ENCODE measurements around the gene ZBTB6.

DNA sequence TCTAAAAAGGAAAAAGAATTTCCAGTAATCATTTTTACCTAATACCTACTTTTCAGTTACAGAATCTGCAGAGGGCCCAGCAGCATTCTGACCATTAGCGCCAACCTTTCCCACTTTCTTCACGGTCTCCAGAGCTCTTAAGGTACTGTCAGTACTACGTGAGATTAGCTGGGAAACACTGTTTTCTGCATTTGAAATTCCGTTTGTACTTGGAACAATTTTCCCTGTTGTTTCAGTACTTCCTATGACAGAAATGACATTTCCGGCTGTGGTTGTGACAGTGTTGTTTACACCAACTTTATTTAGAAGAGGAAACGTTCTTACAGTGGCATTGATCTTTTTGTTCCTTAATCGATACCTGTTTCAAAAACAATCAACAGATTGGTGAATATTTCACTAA lies 47.8 kb downstream of the ZBTB6 start:
- TF ChIP-seq, protein P1, sequence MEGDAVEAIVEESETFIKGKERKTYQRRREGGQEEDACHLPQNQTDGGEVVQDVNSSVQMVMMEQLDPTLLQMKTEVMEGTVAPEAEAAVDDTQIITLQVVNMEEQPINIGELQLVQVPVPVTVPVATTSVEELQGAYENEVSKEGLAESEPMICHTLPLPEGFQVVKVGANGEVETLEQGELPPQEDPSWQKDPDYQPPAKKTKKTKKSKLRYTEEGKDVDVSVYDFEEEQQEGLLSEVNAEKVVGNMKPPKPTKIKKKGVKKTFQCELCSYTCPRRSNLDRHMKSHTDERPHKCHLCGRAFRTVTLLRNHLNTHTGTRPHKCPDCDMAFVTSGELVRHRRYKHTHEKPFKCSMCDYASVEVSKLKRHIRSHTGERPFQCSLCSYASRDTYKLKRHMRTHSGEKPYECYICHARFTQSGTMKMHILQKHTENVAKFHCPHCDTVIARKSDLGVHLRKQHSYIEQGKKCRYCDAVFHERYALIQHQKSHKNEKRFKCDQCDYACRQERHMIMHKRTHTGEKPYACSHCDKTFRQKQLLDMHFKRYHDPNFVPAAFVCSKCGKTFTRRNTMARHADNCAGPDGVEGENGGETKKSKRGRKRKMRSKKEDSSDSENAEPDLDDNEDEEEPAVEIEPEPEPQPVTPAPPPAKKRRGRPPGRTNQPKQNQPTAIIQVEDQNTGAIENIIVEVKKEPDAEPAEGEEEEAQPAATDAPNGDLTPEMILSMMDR (conservative IDR thresholded peaks at IDR 0.05; ENCODE audit: low read depth, low read length), result no peak
- TF ChIP-seq EZH2 (IDR thresholded peaks at IDR 0.05; ENCODE audit: low read length, unreplicated experiment) (no peak), EZH2phosphoT487 (IDR thresholded peaks at IDR 0.05; ENCODE audit: borderline replicate concordance, low read length) (no peak)

All from PC-3 (cell line).